Measurements from ENCODE around the gene PPOX.

PPOX gene

DNA sequence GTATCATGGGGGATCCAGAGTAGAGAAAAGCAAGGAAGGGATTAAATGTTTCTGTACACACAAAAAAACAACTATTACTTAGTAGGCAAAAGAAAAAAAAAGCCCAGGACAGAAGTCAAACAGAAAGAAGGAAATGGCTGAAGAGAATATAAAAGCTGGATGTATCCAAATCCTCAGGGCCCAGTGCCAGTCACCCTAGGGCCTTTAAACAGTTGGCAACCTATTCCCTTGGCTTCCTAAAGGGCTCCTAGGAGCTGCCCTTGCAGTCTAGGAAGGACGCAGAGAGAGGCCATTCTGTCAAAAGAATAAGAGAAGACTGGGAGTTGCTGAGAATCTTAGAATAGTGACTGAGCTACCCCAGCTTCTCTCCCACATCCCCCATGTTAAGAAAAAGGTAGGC is 6.1 kb downstream of the PPOX start:
- intact Hi-C loops (cut with DNase I), result loop anchor here (10.0 kb wide), 1 partner anchor 52 kb away; the partner anchor contains the start of genes APOA2 and TOMM40L

DNA sequence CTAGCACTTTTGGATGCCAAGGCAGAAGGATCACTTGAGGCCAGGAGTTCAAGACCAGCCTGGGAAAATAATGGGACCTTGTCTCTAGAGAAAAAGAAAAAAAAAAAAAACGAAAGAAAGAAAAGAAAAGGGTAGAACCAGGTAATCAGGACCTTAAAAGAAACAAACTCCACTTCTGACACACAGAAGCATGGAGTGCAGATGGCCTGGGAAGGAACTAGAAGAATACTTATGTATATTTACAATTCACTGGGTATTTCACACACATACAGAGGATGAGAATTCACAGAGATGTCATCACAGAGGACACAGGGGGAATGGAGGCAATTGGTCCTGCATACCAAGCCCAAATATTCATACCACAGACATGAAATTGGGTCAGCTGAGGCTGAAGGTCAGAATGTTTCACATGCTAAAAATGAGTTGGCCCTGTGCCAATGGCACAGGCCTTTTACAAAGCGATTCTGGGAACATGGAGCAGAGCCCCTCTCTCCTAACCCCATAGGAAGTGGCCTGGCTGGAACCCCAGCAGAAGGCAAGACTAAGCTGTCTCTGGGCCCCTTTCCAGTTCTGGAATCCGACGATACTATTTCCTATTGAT is 6.7 kb downstream of the PPOX start:
- intact Hi-C loops (cut with DNase I), result loop anchor here (10.0 kb wide), 1 partner anchor 52 kb away; the partner anchor contains the start of genes APOA2 and TOMM40L
- peak in 3 of 10 donors; percentile 4 to 49 (median 8) for DNase-seq

More for the DNA sequence above, 6.1 kb downstream of the PPOX start:
- DNase-seq, result peak in 2 of 10 donors; percentile 4

DNA sequence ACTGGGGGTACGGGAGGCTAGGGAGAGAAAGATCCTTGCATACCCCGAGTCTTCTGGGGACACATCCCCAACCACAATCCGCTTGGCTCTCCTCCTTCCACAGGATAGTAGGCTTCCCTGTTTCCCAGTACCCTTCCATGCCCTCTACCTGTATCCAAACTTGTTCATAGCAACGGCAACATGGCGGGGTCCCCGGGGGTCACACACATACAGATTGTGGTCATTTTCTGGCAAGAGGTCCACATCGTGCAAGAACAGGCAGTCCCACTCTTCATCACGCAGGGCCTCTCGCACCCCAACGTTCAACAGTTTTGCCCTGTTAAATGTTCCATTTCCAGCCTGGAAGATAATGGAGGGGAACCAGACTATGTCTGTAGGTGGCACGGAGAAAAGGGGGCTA is 7.5 kb downstream of the PPOX start:
- intact Hi-C loops (cut with DNase I), result loop anchor here (10.0 kb wide), 1 partner anchor 51 kb away; the partner anchor contains the start of genes APOA2 and TOMM40L
- peak in 2 of 10 donors; percentile 44 to 65 for DNase-seq

DNA sequence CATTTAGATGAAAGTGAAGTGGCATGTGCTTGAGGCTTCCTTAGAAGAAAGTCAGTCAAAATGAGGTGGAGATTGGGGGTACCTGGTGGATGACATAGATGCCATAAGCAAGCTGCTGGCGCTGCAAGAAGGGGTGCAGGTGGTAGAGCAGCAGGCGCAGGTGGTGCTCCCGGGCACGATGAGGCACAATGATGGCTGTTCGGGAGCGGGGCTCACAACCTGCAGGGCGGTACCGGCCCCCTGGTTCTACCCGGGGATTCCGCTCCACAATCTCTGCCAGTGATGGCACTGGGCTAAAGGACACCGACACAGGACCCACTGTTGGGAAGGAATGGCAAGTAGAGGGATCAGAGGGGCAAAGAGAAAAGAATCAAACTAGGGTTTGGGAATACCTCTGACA is 8.7 kb downstream of the PPOX start:
- intact Hi-C loops (cut with DNase I), result loop anchor here (10.0 kb wide), 1 partner anchor 50 kb away; the partner anchor contains the start of genes APOA2 and TOMM40L
- DNase-seq, result peak in 2 of 10 donors; percentile 62 to 66

DNA sequence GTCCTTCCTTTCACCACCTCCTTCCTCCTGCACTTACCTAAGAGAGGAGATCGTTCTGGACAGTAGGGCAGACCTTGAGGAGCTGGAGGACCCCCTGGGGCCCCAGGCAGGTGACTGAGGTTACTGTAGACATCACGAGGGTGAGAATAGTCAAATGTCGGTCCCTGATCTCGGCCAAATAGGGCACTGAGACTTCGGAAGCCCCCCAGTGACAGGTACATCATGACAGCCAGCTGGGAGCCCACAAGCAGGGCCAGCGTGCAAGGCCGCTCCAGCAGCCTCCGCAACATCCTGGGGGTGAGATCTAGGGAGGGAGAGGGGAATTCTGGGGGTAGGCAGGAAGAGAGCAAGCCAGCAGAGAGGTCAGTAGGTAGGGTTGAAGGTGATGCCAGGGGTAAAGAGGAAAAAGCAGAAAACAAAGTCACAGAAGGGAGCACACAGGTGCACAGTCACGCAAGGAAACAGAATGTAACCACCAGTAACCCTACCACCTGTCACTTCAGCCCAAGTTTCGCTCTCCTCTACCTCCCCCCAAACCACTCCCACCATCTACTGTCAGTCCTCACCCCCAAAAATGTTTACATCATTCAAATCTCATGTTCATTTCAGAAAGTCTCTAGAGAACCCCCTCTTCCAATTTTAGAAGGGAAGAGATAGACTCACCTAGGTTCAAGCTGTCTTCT is 9.7 kb downstream of the PPOX start:
- intact Hi-C loops (cut with DNase I), result loop anchor here (10.0 kb wide), 1 partner anchor 49 kb away; the partner anchor contains the start of genes APOA2 and TOMM40L
- DNase-seq, result peak in 2 of 10 donors; percentile 61 to 63

DNA sequence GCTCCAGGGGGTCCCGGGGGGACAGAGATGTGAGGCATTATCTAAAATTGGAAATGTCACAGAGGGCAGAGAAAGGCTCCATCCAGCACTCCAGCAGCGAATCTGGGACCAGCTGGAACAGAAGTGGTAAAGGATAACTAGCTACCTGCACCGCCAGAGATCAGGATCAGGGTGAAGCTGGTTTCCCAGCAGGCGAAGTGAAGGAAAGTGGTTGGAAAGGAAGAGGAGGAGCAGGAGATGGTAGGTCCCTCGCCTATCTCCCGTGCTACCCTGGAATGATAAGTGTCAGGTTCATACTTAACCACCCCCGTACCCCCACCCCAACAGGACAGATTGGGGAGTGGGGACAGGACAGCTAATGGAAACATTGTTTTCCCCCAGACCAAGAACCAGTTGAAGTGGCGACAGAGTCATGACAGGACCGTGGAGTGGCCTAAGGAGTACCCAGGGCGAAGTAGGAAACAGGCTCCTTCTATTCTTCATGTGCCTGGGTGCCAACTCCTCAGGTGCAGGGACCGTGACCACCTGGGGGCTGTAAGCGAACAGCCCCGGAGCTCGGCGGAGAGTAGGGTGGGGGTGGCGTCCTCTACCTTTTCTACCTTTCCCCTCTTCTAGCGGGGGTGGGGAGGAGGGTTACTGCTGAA is 10.4 kb downstream of the PPOX start:
- intact Hi-C loops (cut with DNase I), result loop anchor here (10.0 kb wide), 1 partner anchor 48 kb away; the partner anchor contains the start of genes APOA2 and TOMM40L
- DNase-seq, result peak in 2 of 10 donors; percentile 22 to 53

DNA sequence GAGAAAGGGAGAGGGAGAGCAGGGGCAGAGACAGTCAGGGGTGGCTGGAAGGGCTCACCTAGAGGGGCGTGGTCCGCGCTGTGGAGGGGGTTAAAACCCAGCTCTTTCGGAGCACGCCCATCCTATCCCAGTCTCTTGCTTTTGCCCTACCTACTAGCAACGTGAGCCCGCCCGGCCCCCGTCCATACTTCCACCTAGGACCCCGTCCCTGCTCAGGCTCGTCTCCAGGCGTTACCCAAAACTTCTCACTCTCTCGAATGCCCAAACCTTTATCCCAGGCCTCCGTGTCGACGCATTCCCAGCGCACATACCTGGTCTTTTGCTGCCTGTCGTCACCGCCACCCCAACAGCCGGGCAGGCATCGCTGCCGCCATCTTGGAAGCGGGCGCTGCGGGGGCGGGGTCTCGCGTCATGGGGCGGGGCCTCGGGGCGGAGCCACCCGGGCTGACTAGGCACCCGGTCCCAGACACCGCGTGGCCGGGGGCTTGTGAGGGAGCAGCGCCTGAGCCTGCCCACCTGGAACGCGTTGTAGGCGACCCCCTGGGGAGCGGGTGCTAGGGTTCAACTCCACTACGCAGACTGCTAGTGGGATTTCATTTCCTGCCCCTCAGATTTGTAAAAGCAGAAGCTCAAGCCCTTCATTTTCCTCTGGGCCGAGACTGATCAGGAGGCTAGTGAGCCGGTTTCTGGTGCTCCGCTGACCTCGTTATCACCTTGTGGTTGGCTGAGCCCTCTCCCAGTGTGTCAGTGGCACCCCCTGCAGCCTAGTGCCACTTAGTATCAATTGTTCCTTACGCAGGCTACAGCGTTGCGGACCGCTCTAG is 11.1 kb downstream of the PPOX start, which contains the start of gene B4GALT3:
B4GALT3 (minus strand) TSS at position 396 of the 824 bp plus-strand sequence. CDS start 1,447 bp downstream, outside the sequence.
- intact Hi-C loops (cut with DNase I), result loop anchor here (10.0 kb wide), 1 partner anchor 47 kb away; the partner anchor contains the start of genes APOA2 and TOMM40L

DNA sequence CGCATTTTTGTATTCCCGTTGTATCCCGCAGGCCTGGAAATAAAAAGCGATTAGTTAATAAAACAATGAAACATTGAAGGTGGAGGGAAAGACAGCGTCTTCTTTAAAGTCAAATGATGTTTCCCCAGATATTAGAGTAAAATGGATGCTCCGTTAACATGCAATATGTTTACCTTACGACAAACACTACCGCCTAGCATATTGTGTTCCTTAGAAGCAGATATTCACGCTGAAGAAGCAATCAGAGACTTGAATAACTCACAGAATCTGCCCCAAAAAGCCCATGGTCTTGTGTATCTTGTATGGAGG is 11.7 kb downstream of the PPOX start:
- no peak for DNase-seq
- intact Hi-C loops (cut with DNase I), result loop anchor here (10.0 kb wide), 1 partner anchor 47 kb away; the partner anchor contains the start of genes APOA2 and TOMM40L

More for the DNA sequence above, 11.1 kb downstream of the PPOX start, which contains the start of gene B4GALT3:
- DNase-seq, result peak; percentile 82 to 99 (median 94)

DNA sequence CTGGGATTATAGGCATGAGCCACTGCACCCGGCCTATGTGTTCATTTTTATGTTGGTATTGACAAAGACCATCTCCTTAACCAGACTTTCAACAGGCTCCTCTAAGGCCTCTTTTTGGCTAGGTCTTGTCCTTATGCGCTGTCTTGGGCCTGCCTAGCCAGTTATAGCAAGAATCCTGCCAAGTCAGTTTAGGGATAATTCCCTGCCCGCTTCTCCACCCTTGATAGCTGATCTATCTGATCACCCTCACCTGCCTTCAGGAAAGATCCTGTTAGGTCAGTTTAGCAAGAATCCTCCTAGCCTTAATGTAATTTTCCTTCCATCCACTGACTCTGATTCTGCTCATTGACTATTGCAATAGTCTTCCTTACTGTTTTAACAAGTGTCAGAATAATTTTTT is 13.5 kb downstream of the PPOX start:
- intact Hi-C loops (cut with DNase I), result loop anchor here (10.0 kb wide), 1 partner anchor 45 kb away; the partner anchor contains the start of genes APOA2 and TOMM40L
- DNase-seq, result peak in 1 of 10 donors; percentile 12

DNA sequence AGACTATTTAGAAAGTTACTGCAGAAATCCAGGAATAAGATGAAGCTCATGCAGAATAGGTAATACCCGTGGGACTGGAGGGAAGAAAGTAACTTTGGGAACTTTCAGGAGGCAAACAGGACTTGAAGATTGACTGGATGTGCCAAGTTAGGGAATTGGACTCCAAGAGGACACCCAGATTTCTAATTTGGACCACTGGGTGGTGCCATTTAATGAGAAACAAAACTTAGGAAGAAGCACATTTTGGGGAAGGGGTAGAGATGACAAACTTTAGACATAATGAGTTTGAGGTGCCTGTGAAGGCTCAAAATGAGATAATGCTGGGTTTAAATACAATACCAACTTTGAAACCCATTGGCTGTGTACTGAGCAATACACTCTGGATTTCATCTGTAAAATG is 14.4 kb downstream of the PPOX start:
- intact Hi-C loops (cut with DNase I), result no loop called here
- no peak for DNase-seq

DNA sequence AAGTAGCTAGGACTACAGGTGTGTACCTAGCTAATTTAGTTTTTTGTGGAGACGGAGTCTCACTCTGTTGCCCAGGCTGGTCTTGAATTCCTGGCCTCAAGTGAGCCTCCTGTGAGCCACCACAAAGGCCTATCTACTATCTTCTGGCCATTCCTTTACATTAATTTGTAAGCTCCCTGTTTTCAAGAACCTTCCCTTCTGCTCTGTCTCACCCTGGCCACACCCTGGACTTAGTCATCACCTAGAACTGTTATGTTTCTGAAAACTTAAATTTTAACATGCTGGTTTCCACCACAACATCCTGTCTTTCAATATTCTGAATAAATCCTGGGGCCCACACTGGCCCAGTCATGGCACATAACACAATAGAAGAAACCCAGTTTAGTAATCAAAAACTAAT is 16.0 kb downstream of the PPOX start:
- intact Hi-C loops (cut with DNase I), result no loop called here
- DNase-seq, result peak in 1 of 10 donors; percentile 11

DNA sequence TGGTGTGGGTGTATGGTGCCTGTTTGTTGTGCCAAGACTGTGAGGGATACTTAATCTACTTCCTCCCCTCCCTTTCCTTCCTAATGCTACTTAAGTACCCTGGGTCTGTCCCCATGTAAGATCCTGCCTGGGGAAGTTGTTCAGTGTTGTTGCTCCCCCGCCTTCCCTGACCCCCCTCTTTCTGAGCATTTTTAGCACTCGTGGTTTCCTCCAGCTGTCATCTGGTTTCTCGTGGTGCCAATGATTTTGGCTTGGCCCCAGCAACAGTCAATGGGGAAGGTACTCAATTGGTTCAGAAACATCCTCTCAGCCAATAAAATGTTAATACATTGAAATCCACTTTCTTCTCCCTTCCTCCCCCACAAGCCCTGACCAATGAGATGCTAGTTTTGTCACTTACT is 19.1 kb downstream of the PPOX start:
- intact Hi-C loops (cut with DNase I), result no loop called here
- DNase-seq, result peak in 7 of 10 donors; percentile 48 to 94 (median 74)

DNA sequence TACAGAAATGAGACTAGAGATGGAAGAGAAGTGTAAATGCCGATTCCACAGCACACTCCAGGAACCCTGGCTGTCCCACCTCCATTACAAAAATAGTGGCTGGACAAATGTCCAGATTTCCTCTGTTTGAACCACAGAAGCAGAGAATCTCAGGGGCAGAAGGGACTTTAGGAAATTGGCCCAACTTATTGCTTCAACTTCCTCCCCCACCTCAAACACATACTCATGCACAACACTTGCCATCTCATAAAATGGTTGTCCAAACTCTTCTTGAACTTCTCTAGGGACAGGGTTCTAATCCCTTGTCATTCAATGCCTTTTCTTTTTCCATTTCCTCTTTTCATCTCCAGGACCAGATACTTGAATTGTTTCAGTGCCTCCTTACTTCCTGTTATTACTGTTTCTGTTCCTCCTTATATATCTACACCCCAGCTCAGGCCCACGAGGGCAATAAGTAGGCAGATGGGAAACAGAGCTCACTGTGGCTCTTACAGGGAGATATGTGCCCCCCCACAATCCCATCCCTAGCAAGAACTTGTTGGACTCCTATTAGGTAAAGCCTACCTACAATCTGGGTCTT is 19.6 kb downstream of the PPOX start:
- DNase-seq, result no peak
- intact Hi-C loops (cut with DNase I), result no loop called here

DNA sequence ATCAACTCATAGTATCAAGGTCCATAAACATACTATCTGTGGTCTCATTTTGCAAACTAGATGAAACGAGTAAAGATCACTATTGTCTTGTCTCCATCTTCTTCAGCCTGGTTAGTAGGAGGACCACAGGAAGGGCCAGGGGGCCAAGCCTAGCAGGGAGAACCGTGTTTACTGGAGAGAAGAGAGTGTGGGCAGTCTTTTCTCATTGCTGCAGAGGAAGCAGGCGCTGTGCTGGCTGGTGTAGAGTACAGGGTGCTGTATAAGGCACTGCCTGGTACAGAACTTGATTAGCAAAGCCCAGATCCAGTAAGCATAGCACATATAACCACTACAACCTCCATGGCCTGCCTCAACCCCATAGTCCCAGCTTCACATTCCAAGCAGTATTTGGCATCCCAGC is 21.1 kb downstream of the PPOX start:
- intact Hi-C loops (cut with DNase I), result no loop called here
- peak in 2 of 10 donors; percentile 74 to 76 for DNase-seq

DNA sequence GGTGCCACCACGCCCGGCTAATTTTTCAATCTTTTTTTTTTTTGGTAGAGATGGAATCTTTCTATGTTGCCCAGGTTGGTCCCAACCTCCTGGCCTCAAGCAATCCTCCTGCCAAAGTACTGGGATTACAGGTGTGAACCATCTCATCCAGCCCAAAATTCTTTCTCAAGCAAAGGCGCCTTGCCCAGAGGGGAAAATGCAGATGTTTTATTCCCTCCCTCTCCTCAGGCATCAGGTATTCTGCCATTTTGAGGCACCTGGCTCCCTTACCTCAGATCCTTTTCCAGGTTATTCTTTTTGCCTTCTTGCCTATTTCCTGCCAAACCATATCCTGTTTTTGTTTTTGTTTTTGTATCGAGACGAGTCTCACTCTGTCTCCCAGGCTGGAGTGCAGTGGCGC is 22.2 kb downstream of the PPOX start:
- intact Hi-C loops (cut with DNase I), result no loop called here
- DNase-seq, result peak in 1 of 10 donors; percentile 5

DNA sequence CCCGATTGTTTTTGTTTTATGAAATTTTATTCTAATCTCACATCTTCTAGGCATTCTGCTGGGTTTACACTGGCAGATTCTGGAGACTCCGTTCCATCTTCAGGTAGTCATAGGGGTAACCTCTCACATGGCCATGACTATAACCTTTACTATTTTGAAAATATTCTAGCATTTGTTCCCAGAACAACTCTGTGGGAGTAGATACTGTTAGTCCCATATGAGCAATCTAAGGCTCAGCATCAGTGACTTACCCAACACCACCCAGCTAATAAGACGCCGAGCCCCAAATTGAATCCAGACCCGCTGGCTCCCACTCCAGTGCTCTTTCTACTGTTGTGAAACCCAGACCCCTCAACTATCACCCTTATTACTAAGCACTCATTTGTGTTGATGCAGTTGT is 22.8 kb downstream of the PPOX start:
- no peak for DNase-seq
- intact Hi-C loops (cut with DNase I), result no loop called here

DNA sequence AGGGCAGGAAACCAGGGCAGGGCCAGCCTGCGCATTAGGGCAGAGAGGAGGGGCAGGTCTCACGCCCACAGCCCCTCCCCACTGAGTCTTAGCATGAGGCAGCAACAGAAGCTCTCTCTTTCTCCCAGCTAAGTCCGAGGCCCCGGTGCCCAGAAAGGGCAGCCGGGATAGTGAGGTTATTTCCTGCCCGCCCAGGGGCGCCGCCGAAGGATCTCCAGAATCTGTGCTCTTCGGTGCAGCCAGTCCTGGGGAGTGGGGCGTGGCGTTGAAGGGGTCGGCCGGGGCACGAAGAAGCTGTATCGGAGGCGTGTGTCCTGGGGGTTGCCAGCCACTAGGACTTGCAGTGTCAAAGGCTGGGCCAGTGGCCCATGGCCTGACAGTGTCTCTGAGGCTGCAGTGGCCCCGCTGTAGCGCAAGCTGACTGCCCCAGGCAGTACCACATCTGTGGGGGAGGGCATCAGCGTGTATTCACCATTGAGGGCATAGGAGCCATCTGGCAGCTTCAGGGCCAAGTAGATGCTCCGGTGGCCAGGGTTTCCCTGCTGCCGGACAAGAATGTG is 24.8 kb downstream of the PPOX start:
- intact Hi-C loops (cut with DNase I), result loop anchor here (5.0 to 10.0 kb wide), 2 partner anchors 36 to 194 kb away; partner anchors contain the start of gene TOMM40L
- peak in 4 of 10 donors; percentile 41 to 92 (median 70) for DNase-seq

DNA sequence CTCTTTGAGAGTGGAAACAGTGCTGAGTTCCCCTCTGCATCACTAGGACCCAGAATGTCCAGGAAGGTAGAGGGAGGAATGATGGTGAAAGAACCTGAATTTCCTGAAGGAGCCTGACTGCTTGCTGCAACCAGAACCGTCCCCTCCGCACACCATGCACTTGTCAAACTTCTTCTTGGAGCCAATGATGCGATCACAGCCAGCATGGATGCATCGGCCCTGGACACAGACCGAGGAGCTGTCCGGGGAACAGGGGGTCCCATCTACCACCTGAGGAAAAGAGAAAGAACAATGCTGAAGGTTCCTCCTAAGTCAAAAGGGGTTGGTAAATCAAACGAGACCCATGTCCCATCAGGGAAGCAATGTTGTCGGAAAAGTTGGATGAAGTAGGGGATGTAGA is 25.7 kb downstream of the PPOX start:
- peak in 1 of 10 donors; percentile 68 for DNase-seq
- intact Hi-C loops (cut with DNase I), result loop anchor here (5.0 to 10.0 kb wide), 2 partner anchors 35 to 193 kb away; partner anchors contain the start of gene TOMM40L
